ENCODE measurements around the gene CEACAM3.

Gene CEACAM3

GRCh38 chr19:41853344-41853743 is 57.0 kb downstream of the CEACAM3 start:
- Histone ChIP-seq H3K4me3 (ENCODE audit: low read length) (no peak overlapping the region), H3K27ac (ENCODE audit: low read length) (no peak overlapping the region), H3K79me2 (ENCODE audit: low read length) (no peaks in the 10 kb centered on the region), H3K27me3 (ENCODE audit: low read depth, low read length) (peaks cover 57% of the 10 kb centered on the region), H2AFZ (ENCODE audit: low read depth, low read length) (no peak overlapping the region), H3K9ac (ENCODE audit: low read length) (no peak overlapping the region), H3K4me2 (ENCODE audit: low read length) (no peak overlapping the region), H3K36me3 (replicated peaks; ENCODE audit: low read depth, low read length) (no peaks in the 10 kb centered on the region), H3K9me3 (ENCODE audit: insufficient read depth, low read length) (no peaks in the 10 kb centered on the region), H4K20me1 (ENCODE audit: insufficient read depth, low read length) (no peaks in the 10 kb centered on the region), H3K4me1 (ENCODE audit: low read length) (no peaks in the 10 kb centered on the region)
- TF ChIP-seq EZH2phosphoT487 (IDR thresholded peaks at IDR 0.05; ENCODE audit: low read depth) (no peak), CTCF (IDR thresholded peaks at IDR 0.05; ENCODE audit: low read depth, low read length) (no peak)

- no peak overlapping the region for H3K27ac ChIP-seq (ENCODE audit: low read length)
- no peak overlapping the region for H2AFZ ChIP-seq (ENCODE audit: low read depth, low read length)
- peaks cover under 1% of the 10 kb centered on the region; the same call in 1 of the 2 replicates for H3K4me1 ChIP-seq (ENCODE audit: low read length)
- H3K4me2 ChIP-seq (ENCODE audit: low read length), result no peak overlapping the region
- H3K27me3 ChIP-seq (ENCODE audit: low read depth, low read length), result peaks cover 54% of the 10 kb centered on the region
- H3K36me3 ChIP-seq (replicated peaks; ENCODE audit: low read depth, low read length), result no peaks in the 10 kb centered on the region
- no peaks in the 10 kb centered on the region for H3K9me3 ChIP-seq (ENCODE audit: insufficient read depth, low read length)
- TF ChIP-seq CTCF (IDR thresholded peaks at IDR 0.05; ENCODE audit: low read depth, low read length), result no peak
- no peak for TF ChIP-seq EZH2phosphoT487 (IDR thresholded peaks at IDR 0.05; ENCODE audit: low read depth)
- no peaks in the 10 kb centered on the region for H3K79me2 ChIP-seq (ENCODE audit: low read length)
- H3K9ac ChIP-seq (ENCODE audit: low read length), result no peak overlapping the region
- H4K20me1 ChIP-seq (ENCODE audit: insufficient read depth, low read length), result no peaks in the 10 kb centered on the region
- no peak overlapping the region for H3K4me3 ChIP-seq (ENCODE audit: low read length)
Observed at GRCh38 chr19:41853768-41854167, 57.4 kb downstream of the CEACAM3 start.

GRCh38 chr19:41859213-41859617 is 62.8 kb downstream of the CEACAM3 start:
- Histone ChIP-seq H3K4me3 (ENCODE audit: low read length) (peak overlapping the region; percentile 82), H4K20me1 (ENCODE audit: insufficient read depth, low read length) (peaks cover 27% of the 10 kb centered on the region), H3K4me1 (ENCODE audit: low read length) (peaks cover 36% of the 10 kb centered on the region), H3K27me3 (ENCODE audit: low read depth, low read length) (peaks cover 10% of the 10 kb centered on the region), H3K4me2 (ENCODE audit: low read length) (peak overlapping the region; percentile 59), H3K27ac (ENCODE audit: low read length) (no peak overlapping the region), H2AFZ (ENCODE audit: low read depth, low read length) (peak overlapping the region; percentile 49; the same call in 1 of the 2 replicates), H3K79me2 (ENCODE audit: low read length) (peaks cover 44% of the 10 kb centered on the region), H3K9me3 (ENCODE audit: insufficient read depth, low read length) (no peaks in the 10 kb centered on the region), H3K36me3 (replicated peaks; ENCODE audit: low read depth, low read length) (peaks cover 37% of the 10 kb centered on the region), H3K9ac (ENCODE audit: low read length) (peak overlapping the region; percentile 61)
- TF ChIP-seq CTCF (IDR thresholded peaks at IDR 0.05; ENCODE audit: low read depth, low read length) (peak; percentile 61), EZH2phosphoT487 (IDR thresholded peaks at IDR 0.05; ENCODE audit: low read depth) (no peak)

- peaks cover 42% of the 10 kb centered on the region for H3K4me1 ChIP-seq (ENCODE audit: low read length)
- H3K36me3 ChIP-seq (replicated peaks; ENCODE audit: low read depth, low read length), result peaks cover 43% of the 10 kb centered on the region
- peak within 1 kb of the TSS; percentile 82 for H3K4me3 ChIP-seq (ENCODE audit: low read length)
- H3K9ac ChIP-seq (ENCODE audit: low read length), result peak within 1 kb of the TSS; percentile 97
- H4K20me1 ChIP-seq (ENCODE audit: insufficient read depth, low read length), result peaks cover 33% of the 10 kb centered on the region
- H3K27me3 ChIP-seq (ENCODE audit: low read depth, low read length), result peaks cover 4% of the 10 kb centered on the region; the same call in 1 of the 2 replicates
- TF ChIP-seq EZH2phosphoT487 (IDR thresholded peaks at IDR 0.05; ENCODE audit: low read depth) (no peak), CTCF (IDR thresholded peaks at IDR 0.05; ENCODE audit: low read depth, low read length) (peak; percentile 41; the same call in 1 of the 2 replicates)
- peak within 1 kb of the TSS; percentile 92 for H3K4me2 ChIP-seq (ENCODE audit: low read length)
- H2AFZ ChIP-seq (ENCODE audit: low read depth, low read length), result peak within 1 kb of the TSS; percentile 79; the same call in 1 of the 2 replicates
- H3K27ac ChIP-seq (ENCODE audit: low read length), result peak within 1 kb of the TSS; percentile 88
- peaks cover 50% of the 10 kb centered on the region for H3K79me2 ChIP-seq (ENCODE audit: low read length)
- no peaks in the 10 kb centered on the region for H3K9me3 ChIP-seq (ENCODE audit: insufficient read depth, low read length)
Observed at GRCh38 chr19:41859618-41860418, 63.4 kb downstream of the CEACAM3 start, which contains the start of gene RPS19. TSS of gene RPS19 (plus strand) at chr19:41860255. CDS start at chr19:41860775, 520 bp downstream.

All from OCI-LY3 (cell line).